Mesothelial cell of epicardium (in vitro differentiated cells): ENCODE results near the gene SNCAIP. TPM values are rescaled to one million over a fixed set of nuclear protein-coding genes. Genes with fewer than 3 reads are reported as not detected.

Experiments used
- DNase-seq, 2 experiments: peaks; one replicate each; pipeline ENCODE4 v3.0.0; 2021; ENCODE audit warnings: low spot score in 2 of 2; ENCODE audit not compliant: unreplicated experiment in 2 of 2
- H3K27ac Mint-ChIP-seq: 2 replicates; pipeline ENCODE4 v1.8.0; 2021; ENCODE audit warnings: mixed read lengths
- H3K27me3 Mint-ChIP-seq: 2 replicates; pipeline ENCODE4 v1.8.0; 2021; ENCODE audit warnings: low read depth, mixed read lengths
- H3K36me3 Mint-ChIP-seq: 2 replicates; pipeline ENCODE4 v1.8.0; 2021; ENCODE audit warnings: mixed read lengths
- H3K4me1 Mint-ChIP-seq: 2 replicates; pipeline ENCODE4 v1.8.0; 2021; ENCODE audit warnings: mixed read lengths
- H3K4me3 Mint-ChIP-seq: 2 replicates; pipeline ENCODE4 v1.8.0; 2021; ENCODE audit warnings: mild to moderate bottlenecking, moderate library complexity, mixed read lengths
- H3K9me3 Mint-ChIP-seq: 2 replicates; pipeline ENCODE4 v1.8.0; 2021; ENCODE audit warnings: mixed read lengths
- CTCF ChIP-seq: fragments of 200-600 bp; sonication (generic); IDR thresholded peaks from one replicate; pipeline ENCODE4 v1.5.0; 2021; ENCODE audit warnings: antibody characterized with exemption; ENCODE audit not compliant: unreplicated experiment
- total RNA-seq: library from RNA; stranded (reverse); gene quantifications from 3 replicates; pipeline ENCODE4 v1.2.1, GENCODE V29; 2021

SNCAIP gene
- total RNA-seq, 1 donor from 2014 or later = 102 TPM

GRCh38 chr5:122314036-122314435 lies 2.0 kb downstream of the SNCAIP start:
- H3K4me1 Mint-ChIP-seq = peaks cover 67% of the 10 kb centered on the region
- H3K27me3 Mint-ChIP-seq = no peaks in the 10 kb centered on the region
- H3K9me3 Mint-ChIP-seq = no peaks in the 10 kb centered on the region
- DNase-seq = no peak
- peak overlapping the region; percentile 96 for H3K4me3 Mint-ChIP-seq
- H3K27ac Mint-ChIP-seq = peak overlapping the region; percentile 97
- peaks cover 14% of the 10 kb centered on the region for H3K36me3 Mint-ChIP-seq
- no peak for TF ChIP-seq CTCF

- Mint-ChIP-seq H3K9me3 (no peaks in the 10 kb centered on the region), H3K4me3 (no peak overlapping the region), H3K27me3 (no peaks in the 10 kb centered on the region), H3K4me1 (peaks cover 70% of the 10 kb centered on the region), H3K27ac (no peak overlapping the region), H3K36me3 (peaks cover 21% of the 10 kb centered on the region)
- no peak for TF ChIP-seq CTCF
- no peak for DNase-seq
Observed at GRCh38 chr5:122315521-122315920, 3.5 kb downstream of the SNCAIP start.

GRCh38 chr5:122316656-122317055 lies 4.6 kb downstream of the SNCAIP start:
- DNase-seq = no peak
- Mint-ChIP-seq H3K4me3 (no peak overlapping the region), H3K9me3 (no peaks in the 10 kb centered on the region), H3K27me3 (no peaks in the 10 kb centered on the region), H3K27ac (no peak overlapping the region), H3K4me1 (peaks cover 70% of the 10 kb centered on the region), H3K36me3 (peaks cover 30% of the 10 kb centered on the region)
- no peak for TF ChIP-seq CTCF

GRCh38 chr5:122319897-122320296 lies 7.9 kb downstream of the SNCAIP start:
- Mint-ChIP-seq H3K4me1 (peaks cover 80% of the 10 kb centered on the region), H3K36me3 (peaks cover 28% of the 10 kb centered on the region), H3K27me3 (no peaks in the 10 kb centered on the region), H3K4me3 (no peak overlapping the region), H3K27ac (peak overlapping the region; percentile 21), H3K9me3 (no peaks in the 10 kb centered on the region)
- no peak for DNase-seq
- no peak for TF ChIP-seq CTCF

GRCh38 chr5:122321921-122322320 lies 9.9 kb downstream of the SNCAIP start:
- H3K36me3 Mint-ChIP-seq = peaks cover 25% of the 10 kb centered on the region
- H3K4me1 Mint-ChIP-seq = peaks cover 83% of the 10 kb centered on the region
- no peaks in the 10 kb centered on the region for H3K27me3 Mint-ChIP-seq
- no peak for DNase-seq
- no peaks in the 10 kb centered on the region for H3K9me3 Mint-ChIP-seq
- no peak for TF ChIP-seq CTCF
- no peak overlapping the region for H3K4me3 Mint-ChIP-seq
- peak overlapping the region; percentile 93 for H3K27ac Mint-ChIP-seq
